ENCODE measurements around the gene SMIM23.
"Not testable (repeated sequence)": the region's sequence is repeated elsewhere in the genome, so short reads cannot be mapped to it uniquely, and the experiment has no call there.

Gene SMIM23

DNA sequence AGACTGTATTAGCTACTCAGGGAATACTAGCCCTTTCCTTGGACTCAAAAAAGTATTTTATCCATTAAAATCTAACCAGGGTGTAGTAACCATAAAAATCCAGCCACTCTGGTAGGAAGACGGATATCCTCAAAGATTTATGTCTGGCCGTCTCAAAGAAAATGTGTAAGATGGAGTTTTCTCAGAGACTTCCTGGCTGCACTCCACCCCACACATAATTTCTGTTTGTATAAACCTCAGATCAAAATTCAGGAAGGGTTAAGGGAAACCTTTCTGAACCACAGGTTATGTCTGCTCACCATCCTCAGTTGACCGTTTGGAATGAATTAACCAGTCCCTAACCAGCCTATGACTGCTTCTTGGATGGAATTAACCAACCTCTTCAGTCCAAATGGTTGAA is 13.8 kb upstream of the SMIM23 start:
- no peak for DNase-seq (ENCODE audit: low read depth)
- H3K4me3 ChIP-seq (ENCODE audit: low read length), result no peak overlapping the region
- TF ChIP-seq, protein P1, sequence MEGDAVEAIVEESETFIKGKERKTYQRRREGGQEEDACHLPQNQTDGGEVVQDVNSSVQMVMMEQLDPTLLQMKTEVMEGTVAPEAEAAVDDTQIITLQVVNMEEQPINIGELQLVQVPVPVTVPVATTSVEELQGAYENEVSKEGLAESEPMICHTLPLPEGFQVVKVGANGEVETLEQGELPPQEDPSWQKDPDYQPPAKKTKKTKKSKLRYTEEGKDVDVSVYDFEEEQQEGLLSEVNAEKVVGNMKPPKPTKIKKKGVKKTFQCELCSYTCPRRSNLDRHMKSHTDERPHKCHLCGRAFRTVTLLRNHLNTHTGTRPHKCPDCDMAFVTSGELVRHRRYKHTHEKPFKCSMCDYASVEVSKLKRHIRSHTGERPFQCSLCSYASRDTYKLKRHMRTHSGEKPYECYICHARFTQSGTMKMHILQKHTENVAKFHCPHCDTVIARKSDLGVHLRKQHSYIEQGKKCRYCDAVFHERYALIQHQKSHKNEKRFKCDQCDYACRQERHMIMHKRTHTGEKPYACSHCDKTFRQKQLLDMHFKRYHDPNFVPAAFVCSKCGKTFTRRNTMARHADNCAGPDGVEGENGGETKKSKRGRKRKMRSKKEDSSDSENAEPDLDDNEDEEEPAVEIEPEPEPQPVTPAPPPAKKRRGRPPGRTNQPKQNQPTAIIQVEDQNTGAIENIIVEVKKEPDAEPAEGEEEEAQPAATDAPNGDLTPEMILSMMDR (conservative IDR thresholded peaks at IDR 0.05; ENCODE audit: low read depth, low read length), result no peak

DNA sequence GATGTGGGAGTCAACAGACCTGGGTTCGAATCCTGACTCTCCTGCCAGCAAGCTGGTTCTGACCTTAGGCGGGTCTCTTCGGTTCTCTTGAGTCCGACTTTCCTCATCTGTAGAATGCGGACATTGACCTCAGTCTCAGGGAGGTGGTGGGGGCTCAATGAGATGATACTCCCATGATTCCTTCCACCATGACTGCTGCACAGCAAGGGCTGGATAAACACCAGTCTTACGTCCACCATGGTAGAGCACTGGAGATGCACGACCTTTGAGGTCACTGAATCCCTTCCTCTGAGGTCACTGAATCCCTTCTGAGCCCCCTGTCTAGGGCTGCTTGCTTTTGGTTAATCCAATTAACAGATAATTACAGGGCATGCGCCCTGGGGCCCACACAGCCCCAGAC is 12.5 kb upstream of the SMIM23 start:
- DNase-seq (ENCODE audit: low read depth), result no peak
- no peak overlapping the region for H3K4me3 ChIP-seq (ENCODE audit: low read length)
- TF ChIP-seq, protein P1 (conservative IDR thresholded peaks at IDR 0.05; ENCODE audit: low read depth, low read length), result no peak

DNA sequence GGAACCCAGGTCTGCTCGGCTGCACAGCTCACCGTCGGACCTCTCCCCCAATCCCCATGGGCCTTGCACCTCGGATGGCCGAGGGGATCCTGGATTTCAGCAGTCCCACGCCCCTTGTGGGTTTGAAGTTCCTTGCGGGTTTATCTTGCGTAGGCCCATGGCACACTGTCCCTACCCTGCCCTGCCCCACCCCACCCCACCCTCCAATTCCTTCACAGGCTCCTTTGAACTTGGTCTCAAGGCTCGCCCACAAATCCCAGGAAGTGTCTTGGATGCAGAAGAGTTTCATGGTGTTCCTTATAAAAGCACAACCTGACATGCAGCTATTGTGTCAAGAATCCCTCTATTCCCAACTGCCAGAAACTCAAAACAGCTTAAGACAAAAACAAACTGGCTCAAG is 11.2 kb upstream of the SMIM23 start:
- no peak for DNase-seq (ENCODE audit: low read depth)
- TF ChIP-seq, protein P1 (conservative IDR thresholded peaks at IDR 0.05; ENCODE audit: low read depth, low read length), result no peak
- no peak overlapping the region for H3K4me3 ChIP-seq (ENCODE audit: low read length)

DNA sequence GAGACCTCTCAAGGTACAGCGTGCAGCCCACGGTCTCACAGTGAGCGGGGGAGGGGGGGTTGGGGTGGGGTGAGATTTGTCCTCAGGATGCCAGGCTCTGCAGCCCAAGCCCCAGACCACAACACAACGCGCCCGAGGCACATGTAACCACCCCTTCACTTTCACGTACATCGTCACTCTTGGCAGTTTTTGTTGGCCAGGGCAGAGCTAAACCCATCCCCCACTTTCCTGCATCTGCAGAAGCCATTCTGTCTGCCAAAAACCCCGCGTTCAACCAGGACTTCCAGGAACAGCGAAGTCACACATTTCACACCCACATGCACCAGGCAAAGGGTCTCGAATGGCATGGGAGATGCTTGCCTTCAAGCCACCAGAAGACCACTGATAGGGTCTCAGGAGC is 9.4 kb upstream of the SMIM23 start:
- no peak for DNase-seq (ENCODE audit: low read depth)
- H3K4me3 ChIP-seq (ENCODE audit: low read length), result no peak overlapping the region
- TF ChIP-seq, protein P1 (conservative IDR thresholded peaks at IDR 0.05; ENCODE audit: low read depth, low read length), result no peak

DNA sequence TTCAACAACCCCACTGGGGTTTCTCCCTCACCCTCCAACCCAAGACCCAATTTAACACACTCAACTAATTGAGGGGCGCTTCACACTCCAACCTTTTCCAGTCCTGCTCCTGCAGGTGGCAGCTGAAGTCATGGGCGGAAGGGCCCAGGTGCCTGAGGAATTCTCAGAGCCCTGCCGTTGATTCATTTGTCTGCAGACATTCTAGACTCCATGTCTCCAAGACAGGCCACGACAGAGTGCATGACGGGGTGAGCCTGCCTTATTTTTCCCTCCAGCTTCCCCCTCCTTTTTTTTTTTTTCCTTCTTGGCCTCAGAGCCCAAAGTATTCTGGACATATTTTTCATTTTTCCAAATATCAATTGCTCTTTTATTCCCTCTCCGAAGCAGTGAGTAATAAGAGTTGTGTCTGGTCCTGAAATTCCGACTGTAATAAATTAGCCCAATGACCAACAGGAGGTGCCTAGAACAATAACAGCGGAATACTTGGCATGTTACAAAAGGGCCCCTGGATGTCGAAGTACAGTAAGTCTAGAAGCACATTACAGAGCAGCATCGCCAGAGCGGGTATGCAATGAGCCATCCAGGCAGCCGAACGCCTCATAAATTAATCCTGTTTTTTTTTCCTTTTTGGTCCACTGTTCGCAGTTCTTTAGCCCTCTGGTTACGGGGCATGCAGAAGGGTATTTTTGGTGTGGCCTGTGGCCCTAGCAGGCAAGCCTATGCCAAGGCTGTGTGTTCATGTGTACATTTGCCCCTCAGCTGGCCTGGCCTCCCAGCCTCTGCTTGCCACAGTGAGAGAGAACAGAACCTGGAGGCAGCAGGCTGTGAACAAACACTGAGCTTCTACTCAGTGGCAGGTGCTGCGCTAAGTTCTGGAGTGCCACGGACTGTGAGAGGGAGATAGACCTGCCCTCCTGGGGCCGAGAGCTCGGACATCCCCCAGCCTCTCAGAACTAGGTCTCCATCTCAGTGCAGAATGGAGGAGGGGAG is 8.6 kb upstream of the SMIM23 start:
- TF ChIP-seq, protein P1 (conservative IDR thresholded peaks at IDR 0.05; ENCODE audit: low read depth, low read length), result no peak
- no peak overlapping the region for H3K4me3 ChIP-seq (ENCODE audit: low read length)
- no peak for DNase-seq (ENCODE audit: low read depth)

DNA sequence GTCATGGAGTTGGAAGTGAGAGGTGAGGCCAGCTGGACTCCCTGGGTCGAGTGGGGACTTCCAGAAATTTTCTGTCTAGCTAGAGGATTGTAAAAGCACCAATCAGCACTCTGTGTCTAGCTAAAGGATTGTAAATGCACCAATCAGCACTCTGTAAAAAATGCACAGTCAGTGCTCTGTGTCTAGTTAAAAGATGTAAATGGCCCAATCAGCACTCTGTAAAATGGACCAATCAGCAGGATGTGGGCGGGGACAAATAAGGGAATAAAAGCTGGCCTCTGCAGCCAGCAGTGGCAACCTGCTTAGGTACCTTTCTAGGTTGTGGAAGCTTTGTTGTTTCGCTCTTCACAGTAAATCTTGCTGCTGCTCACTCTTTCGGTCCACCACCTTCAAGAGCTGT is 3.9 kb upstream of the SMIM23 start:
- H3K4me3 ChIP-seq (ENCODE audit: low read length); DNase-seq (ENCODE audit: low read depth): not testable (repeated sequence)

DNA sequence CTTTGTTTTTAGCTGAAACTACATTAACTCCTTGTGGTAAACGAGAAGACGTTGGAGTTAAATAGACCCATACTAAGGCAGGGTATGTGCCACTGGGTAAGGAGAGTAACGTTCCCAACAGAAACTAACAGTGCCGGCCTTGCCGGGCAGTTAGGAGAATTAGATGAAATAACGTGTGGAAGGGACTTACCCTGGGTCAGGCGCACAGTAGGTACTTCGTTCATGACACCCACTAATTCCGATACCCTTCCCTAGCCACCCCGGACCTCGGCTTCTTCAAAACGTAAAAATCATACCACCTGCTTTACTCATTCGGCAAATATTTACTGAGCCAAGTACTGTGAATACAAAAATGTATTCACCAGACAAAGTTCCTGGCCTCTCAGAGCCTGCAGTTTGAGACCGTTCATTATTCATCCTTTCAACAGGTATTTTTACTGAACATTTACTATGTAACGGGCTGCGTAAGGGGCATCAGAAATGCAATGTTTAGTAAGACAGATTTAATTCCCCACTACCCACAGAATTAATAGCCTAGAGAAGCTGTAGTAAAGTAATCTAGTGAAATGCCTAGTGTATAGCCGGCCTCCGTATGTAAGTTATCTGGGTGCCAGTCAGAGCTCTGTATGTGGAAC is 3.2 kb upstream of the SMIM23 start:
- DNase-seq (ENCODE audit: low read depth), result no peak
- no peak overlapping the region for H3K4me3 ChIP-seq (ENCODE audit: low read length)

More for the DNA sequence above, 3.2 kb upstream of the SMIM23 start:
- TF ChIP-seq, protein P1 (conservative IDR thresholded peaks at IDR 0.05; ENCODE audit: low read depth, low read length), result no peak

Data from retinal pigment epithelial cell (primary cell).